Mesothelial cell of epicardium (in vitro differentiated cells): ENCODE measurements around the gene ADGRA3. TPM values are rescaled to one million over a fixed set of nuclear protein-coding genes. Genes with fewer than 3 reads are reported as not detected.
A peak's percentile ranks its signal among the peaks of the same experiment; 100 is the strongest.

Experiments used
- DNase-seq, 2 experiments: peaks; one replicate each; pipeline ENCODE4 v3.0.0; 2021; ENCODE audit warnings: low spot score in 2 of 2; ENCODE audit not compliant: unreplicated experiment in 2 of 2
- H3K27ac Mint-ChIP-seq: 2 replicates; pipeline ENCODE4 v1.8.0; 2021; ENCODE audit warnings: mixed read lengths
- H3K27me3 Mint-ChIP-seq: 2 replicates; pipeline ENCODE4 v1.8.0; 2021; ENCODE audit warnings: low read depth, mixed read lengths
- H3K36me3 Mint-ChIP-seq: 2 replicates; pipeline ENCODE4 v1.8.0; 2021; ENCODE audit warnings: mixed read lengths
- H3K4me1 Mint-ChIP-seq: 2 replicates; pipeline ENCODE4 v1.8.0; 2021; ENCODE audit warnings: mixed read lengths
- H3K4me3 Mint-ChIP-seq: 2 replicates; pipeline ENCODE4 v1.8.0; 2021; ENCODE audit warnings: mild to moderate bottlenecking, moderate library complexity, mixed read lengths
- H3K9me3 Mint-ChIP-seq: 2 replicates; pipeline ENCODE4 v1.8.0; 2021; ENCODE audit warnings: mixed read lengths
- CTCF ChIP-seq: fragments of 200-600 bp; sonication (generic); IDR thresholded peaks from one replicate; pipeline ENCODE4 v1.5.0; 2021; ENCODE audit warnings: antibody characterized with exemption; ENCODE audit not compliant: unreplicated experiment
- total RNA-seq: library from RNA; stranded (reverse); gene quantifications from 3 replicates; pipeline ENCODE4 v1.2.1, GENCODE V29; 2021

Gene ADGRA3
- total RNA-seq, 1 donor from 2014 or later, result 109 TPM

GRCh38 chr4:22454955-22455354, 60.9 kb downstream of the ADGRA3 start:
- no peaks in the 10 kb centered on the region for H3K9me3 Mint-ChIP-seq
- no peak for DNase-seq
- no peak for TF ChIP-seq CTCF
- no peak overlapping the region for H3K4me3 Mint-ChIP-seq
- peaks cover 6% of the 10 kb centered on the region for H3K36me3 Mint-ChIP-seq
- H3K27ac Mint-ChIP-seq, result peak overlapping the region; percentile 49
- H3K4me1 Mint-ChIP-seq, result peaks cover 37% of the 10 kb centered on the region
- no peaks in the 10 kb centered on the region for H3K27me3 Mint-ChIP-seq

DNA sequence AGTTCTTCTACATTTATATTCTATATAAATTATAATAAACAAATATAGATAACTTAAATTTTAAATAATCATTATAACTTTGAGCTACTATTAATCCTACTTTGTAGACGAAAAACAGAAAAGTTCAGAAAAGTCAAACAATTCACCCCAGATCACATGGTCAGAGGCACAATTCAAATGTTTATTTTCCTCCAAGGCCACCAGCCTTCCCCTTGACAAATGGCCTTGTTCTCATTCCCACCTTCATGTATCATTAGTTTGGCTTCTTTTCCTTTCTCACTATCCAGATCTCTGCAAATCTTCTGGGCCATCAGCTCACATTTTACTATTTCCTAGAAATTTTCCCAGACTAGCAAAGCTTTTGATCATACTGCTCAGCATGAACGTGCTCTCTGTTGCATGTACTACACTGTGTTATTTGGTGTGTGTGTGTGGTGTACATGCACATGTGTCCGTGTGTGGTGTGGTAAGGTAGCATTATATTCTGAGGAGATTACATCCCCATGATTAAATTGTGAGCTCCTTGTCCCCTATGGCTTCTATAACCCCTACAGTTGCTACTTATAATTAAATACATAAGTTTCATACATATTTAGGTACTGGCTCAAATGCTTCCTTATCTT, 61.5 kb downstream of the ADGRA3 start:
- H3K4me1 Mint-ChIP-seq, result peaks cover 34% of the 10 kb centered on the region
- no peak for TF ChIP-seq CTCF
- H3K4me3 Mint-ChIP-seq, result no peak overlapping the region
- H3K27ac Mint-ChIP-seq, result peak overlapping the region; percentile 6
- H3K9me3 Mint-ChIP-seq, result no peaks in the 10 kb centered on the region
- H3K36me3 Mint-ChIP-seq, result peaks cover 6% of the 10 kb centered on the region
- H3K27me3 Mint-ChIP-seq, result no peaks in the 10 kb centered on the region
- DNase-seq, result no peak

GRCh38 chr4:22444813-22445212, 71.1 kb downstream of the ADGRA3 start:
- Mint-ChIP-seq H3K27ac (no peak overlapping the region), H3K4me3 (no peak overlapping the region), H3K4me1 (no peaks in the 10 kb centered on the region), H3K36me3 (peaks cover 49% of the 10 kb centered on the region), H3K27me3 (no peaks in the 10 kb centered on the region), H3K9me3 (peaks cover 12% of the 10 kb centered on the region)
- no peak for DNase-seq
- TF ChIP-seq CTCF, result no peak

GRCh38 chr4:22442956-22443355, 72.9 kb downstream of the ADGRA3 start:
- TF ChIP-seq CTCF, result no peak
- DNase-seq, result no peak
- Mint-ChIP-seq H3K9me3 (peaks cover 12% of the 10 kb centered on the region), H3K4me3 (no peak overlapping the region), H3K27ac (no peak overlapping the region), H3K4me1 (peaks cover 4% of the 10 kb centered on the region), H3K36me3 (peaks cover 49% of the 10 kb centered on the region), H3K27me3 (no peaks in the 10 kb centered on the region)

DNA sequence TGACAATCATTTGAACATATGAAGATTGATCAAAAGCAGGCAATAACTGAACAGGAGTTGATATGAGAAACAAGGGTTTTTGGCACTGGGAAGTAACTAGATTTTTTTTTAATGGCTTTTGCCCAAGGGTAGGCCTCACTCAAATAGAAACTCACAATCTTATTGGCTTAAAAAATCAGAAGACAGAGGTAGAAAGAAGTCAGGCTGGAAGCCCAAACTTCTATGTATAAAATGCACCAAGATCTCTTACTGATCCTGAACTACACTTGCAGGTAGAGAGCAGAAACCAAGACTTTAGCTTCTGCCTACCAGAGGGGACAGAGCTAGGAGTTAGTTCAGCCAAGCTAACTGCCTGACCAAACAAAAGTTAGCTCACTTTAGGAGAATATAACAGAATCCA, 74.9 kb downstream of the ADGRA3 start:
- H3K4me1 Mint-ChIP-seq, result peaks cover 6% of the 10 kb centered on the region
- no peak overlapping the region for H3K27ac Mint-ChIP-seq
- H3K4me3 Mint-ChIP-seq, result no peak overlapping the region
- H3K36me3 Mint-ChIP-seq, result peaks cover 49% of the 10 kb centered on the region
- no peak for DNase-seq
- H3K9me3 Mint-ChIP-seq, result peaks cover 12% of the 10 kb centered on the region
- TF ChIP-seq CTCF, result no peak
- H3K27me3 Mint-ChIP-seq, result no peaks in the 10 kb centered on the region

DNA sequence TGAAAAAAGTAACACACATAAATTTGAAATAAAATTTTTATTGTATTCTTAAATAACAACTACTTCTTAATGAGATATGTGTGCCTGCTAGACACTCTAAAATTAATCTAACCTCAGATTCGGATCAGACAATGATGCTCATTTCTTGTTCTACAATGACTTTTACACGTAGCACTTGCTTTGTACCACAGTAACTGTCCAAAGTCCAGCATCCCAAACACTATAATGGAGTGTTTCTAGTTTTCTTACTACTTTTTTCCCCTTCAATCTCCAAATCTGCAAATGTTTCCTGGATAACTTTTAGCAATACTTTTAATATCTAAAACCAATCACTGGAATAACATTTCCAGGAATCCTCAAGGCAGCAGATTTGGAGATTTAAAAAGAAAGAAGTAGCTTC, 75.9 kb downstream of the ADGRA3 start:
- Mint-ChIP-seq H3K36me3 (peaks cover 46% of the 10 kb centered on the region), H3K9me3 (peaks cover 12% of the 10 kb centered on the region), H3K4me3 (no peak overlapping the region), H3K4me1 (peaks cover 6% of the 10 kb centered on the region), H3K27ac (no peak overlapping the region), H3K27me3 (no peaks in the 10 kb centered on the region)
- TF ChIP-seq CTCF, result no peak
- DNase-seq, result no peak
